Panc1 (cell line): ENCODE measurements around the gene NTRK3.

Experiments
- CTCF ChIP-seq: fragments of 450-650 bp; IDR thresholded peaks from 2 replicates; pipeline ENCODE4 v1.5.1; 2017; ENCODE audit warnings: mild to moderate bottlenecking
- POLR2AphosphoS5 ChIP-seq: IDR thresholded peaks from 2 replicates; pipeline ENCODE4 v1.6.1; 2012; ENCODE audit warnings: mild to moderate bottlenecking, low read depth, low read length, moderate library complexity
- REST ChIP-seq, 2 experiments: IDR thresholded peaks; 2 replicates each; pipeline ENCODE4 v1.6.1; 2011 to 2012; ENCODE audit warnings: low read depth in 2 of 2, control low read depth in 1 of 2, low read length in 1 of 2, mild to moderate bottlenecking in 1 of 2, moderate library complexity in 1 of 2; ENCODE audit not compliant: insufficient read depth in 1 of 2
- SIN3A ChIP-seq: IDR thresholded peaks from 2 replicates; pipeline ENCODE4 v1.6.1; 2012; ENCODE audit warnings: low read depth, mild to moderate bottlenecking, low read length, moderate library complexity, borderline replicate concordance; ENCODE audit not compliant: insufficient read depth

GRCh38 chr15:88177451-88177850 is 79.1 kb downstream of the NTRK3 start:
- TF ChIP-seq CTCF (no peak), POLR2AphosphoS5 (no peak), REST (IDR thresholded peaks at IDR 0.05; ENCODE audit: insufficient read depth in 1 of 2, low read depth in 2 of 2, low read length in 1 of 2) (no peak), SIN3A (no peak)
